Measurements from ENCODE around the gene BAMBI. TPM values are rescaled to one million over a fixed set of nuclear protein-coding genes. Genes with fewer than 3 reads are reported as not detected.

BAMBI gene
- polyA plus RNA-seq, 3 donors = 0.08 to 1.3 (median 0.09) TPM

- peaks cover 8% of the 10 kb centered on the region for H3K4me1 Mint-ChIP-seq
- peaks cover under 1 to 13% (median 7%) of the 10 kb centered on the region in 7 donors for H3K9me3 Mint-ChIP-seq
- Histone ChIP-seq H3K9ac (ENCODE audit: insufficient read depth, low read length, poor library complexity, severe bottlenecking) (no peak overlapping the region), H3K4me1 (ENCODE audit: control insufficient read depth in 1 of 2, insufficient read depth in 2 of 2, low read length in 2 of 2) (peaks cover 0 to 3% of the 10 kb centered on the region in 2 donors), H3K4me3 (replicated peaks in 1 of 3; ENCODE audit: low read depth in 2 of 3, low read length in 3 of 3) (no peak overlapping the region), H3K27me3 (ENCODE audit: control insufficient read depth in 2 of 2, insufficient read depth in 2 of 2, low read length in 2 of 2) (peaks cover 26 to 46% of the 10 kb centered on the region in 2 donors), H3K4me2 (replicated peaks; ENCODE audit: extremely low read depth, low read length, poor library complexity, severe bottlenecking) (no peak overlapping the region), H3K79me2 (ENCODE audit: insufficient read depth, low read length) (no peaks in the 10 kb centered on the region), H3K27ac (ENCODE audit: low read depth in 1 of 2, low read length in 2 of 2) (no peak overlapping the region), H4K20me1 (ENCODE audit: insufficient read depth, low read length) (no peaks in the 10 kb centered on the region), H2AFZ (ENCODE audit: insufficient read depth, low read depth, low read length, poor library complexity, severe bottlenecking) (no peak overlapping the region), H3K36me3 (replicated peaks in 1 of 2; ENCODE audit: control insufficient read depth in 1 of 2, insufficient read depth in 2 of 2, low read length in 2 of 2) (no peaks in the 10 kb centered on the region), H3K9me3 (replicated peaks in 1 of 2; ENCODE audit: control insufficient read depth in 1 of 2, insufficient read depth in 1 of 2, low read length in 2 of 2) (no peaks in the 10 kb centered on the region)
- H3K27me3 Mint-ChIP-seq (ENCODE audit: low read depth in 3 of 3) = peaks cover 43 to 56% (median 54%) of the 10 kb centered on the region in 3 donors
- H3K36me3 Mint-ChIP-seq = no peaks in the 10 kb centered on the region
- DNase-seq = no peak
- intact Hi-C loops (cut with micrococcal nuclease) = no loop called here
- TF ChIP-seq CTCF (IDR thresholded peaks at IDR 0.05) = no peak
- peak overlapping the region in 1 of 2 donors; percentile 75 for H3K4me3 Mint-ChIP-seq
- H3K27ac Mint-ChIP-seq = no peak overlapping the region
- WGBS (ENCODE audit: insufficient coverage) = 78% methylated on average over 7 of the region's 11 CpGs
Observed at GRCh38 chr10:28721318-28721951, 44.1 kb downstream of the BAMBI start.

- peak overlapping the region in 1 of 2 donors; percentile 75 for H3K4me3 Mint-ChIP-seq
- H3K27me3 Mint-ChIP-seq (ENCODE audit: low read depth in 3 of 3) = peaks cover 43 to 57% (median 56%) of the 10 kb centered on the region in 3 donors
Observed at GRCh38 chr10:28722065-28722803, 44.9 kb downstream of the BAMBI start.

More at GRCh38 chr10:28722065-28722803, 44.9 kb downstream of the BAMBI start:
- no peak for TF ChIP-seq CTCF (IDR thresholded peaks at IDR 0.05)
- H2AFZ ChIP-seq (ENCODE audit: insufficient read depth, low read depth, low read length, poor library complexity, severe bottlenecking) = no peak overlapping the region
- 1% methylated on average over 44 of the region's 46 CpGs for WGBS (ENCODE audit: insufficient coverage)
- Mint-ChIP-seq H3K27ac (no peak overlapping the region), H3K4me1 (peaks cover 8% of the 10 kb centered on the region), H3K36me3 (no peaks in the 10 kb centered on the region), H3K9me3 (peaks cover 0 to 10% (median 2%) of the 10 kb centered on the region in 7 donors)
- no peak for DNase-seq
- H3K4me3 ChIP-seq (replicated peaks in 1 of 3; ENCODE audit: low read depth in 2 of 3, low read length in 3 of 3) = no peak overlapping the region
- H3K27ac ChIP-seq (ENCODE audit: low read depth in 1 of 2, low read length in 2 of 2) = no peak overlapping the region
- no peak overlapping the region for H3K9ac ChIP-seq (ENCODE audit: insufficient read depth, low read length, poor library complexity, severe bottlenecking)
- H4K20me1 ChIP-seq (ENCODE audit: insufficient read depth, low read length) = no peaks in the 10 kb centered on the region
- no peak overlapping the region for H3K4me2 ChIP-seq (replicated peaks; ENCODE audit: extremely low read depth, low read length, poor library complexity, severe bottlenecking)
- H3K79me2 ChIP-seq (ENCODE audit: insufficient read depth, low read length) = no peaks in the 10 kb centered on the region
- H3K9me3 ChIP-seq (replicated peaks in 1 of 2; ENCODE audit: control insufficient read depth in 1 of 2, insufficient read depth in 1 of 2, low read length in 2 of 2) = no peaks in the 10 kb centered on the region
- H3K36me3 ChIP-seq (replicated peaks in 1 of 2; ENCODE audit: control insufficient read depth in 1 of 2, insufficient read depth in 2 of 2, low read length in 2 of 2) = no peaks in the 10 kb centered on the region
- intact Hi-C loops (cut with micrococcal nuclease) = no loop called here
- H3K4me1 ChIP-seq (ENCODE audit: control insufficient read depth in 1 of 2, insufficient read depth in 2 of 2, low read length in 2 of 2) = peaks cover 0 to 3% of the 10 kb centered on the region in 2 donors
- H3K27me3 ChIP-seq (ENCODE audit: control insufficient read depth in 2 of 2, insufficient read depth in 2 of 2, low read length in 2 of 2) = peaks cover 26 to 46% of the 10 kb centered on the region in 2 donors

All from CD14-positive monocyte (primary cell).